ENCODE data around the gene PPP6R3.

DNA sequence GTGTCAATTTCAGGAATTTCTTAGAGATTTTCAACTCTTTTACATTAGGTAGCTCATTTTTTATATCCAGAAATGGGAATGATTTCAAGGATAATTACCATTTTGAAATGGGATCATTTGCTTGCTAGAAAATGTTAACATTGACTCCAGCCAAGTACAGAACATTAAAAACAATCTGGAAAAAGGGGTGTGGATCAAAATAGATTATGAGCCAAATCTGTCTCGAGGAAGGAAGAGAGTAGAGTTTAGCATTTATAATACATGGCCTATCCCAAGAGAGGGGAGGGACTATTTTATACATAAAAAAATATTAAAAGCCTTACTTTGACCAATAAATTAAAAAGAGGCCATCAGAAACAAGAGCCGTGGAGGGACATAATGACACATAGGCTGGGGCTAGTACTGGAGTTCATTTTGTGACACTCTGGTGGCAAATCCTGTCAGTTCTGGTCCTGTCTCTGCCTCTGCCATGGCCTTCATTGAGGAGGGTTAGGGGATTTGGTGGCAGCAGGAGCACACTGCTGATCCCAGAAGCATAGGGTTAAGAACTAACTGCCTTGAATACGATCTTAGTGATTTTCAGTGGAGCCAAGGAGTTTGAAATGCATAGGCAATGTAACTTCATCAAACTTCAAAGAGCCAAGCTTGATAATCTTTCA is 20.4 kb downstream of the PPP6R3 start:
- TF ChIP-seq CTCF (IDR thresholded peaks at IDR 0.05) = no peak
- no peak for TF ChIP-seq POLR2A (IDR thresholded peaks at IDR 0.05)

Data from heart left ventricle (tissue), 13 donors.